ENCODE results near the gene FAM83F.

GRCh38 chr22:40056154-40056553, 61.4 kb downstream of the FAM83F start:
- TF ChIP-seq, protein P1, sequence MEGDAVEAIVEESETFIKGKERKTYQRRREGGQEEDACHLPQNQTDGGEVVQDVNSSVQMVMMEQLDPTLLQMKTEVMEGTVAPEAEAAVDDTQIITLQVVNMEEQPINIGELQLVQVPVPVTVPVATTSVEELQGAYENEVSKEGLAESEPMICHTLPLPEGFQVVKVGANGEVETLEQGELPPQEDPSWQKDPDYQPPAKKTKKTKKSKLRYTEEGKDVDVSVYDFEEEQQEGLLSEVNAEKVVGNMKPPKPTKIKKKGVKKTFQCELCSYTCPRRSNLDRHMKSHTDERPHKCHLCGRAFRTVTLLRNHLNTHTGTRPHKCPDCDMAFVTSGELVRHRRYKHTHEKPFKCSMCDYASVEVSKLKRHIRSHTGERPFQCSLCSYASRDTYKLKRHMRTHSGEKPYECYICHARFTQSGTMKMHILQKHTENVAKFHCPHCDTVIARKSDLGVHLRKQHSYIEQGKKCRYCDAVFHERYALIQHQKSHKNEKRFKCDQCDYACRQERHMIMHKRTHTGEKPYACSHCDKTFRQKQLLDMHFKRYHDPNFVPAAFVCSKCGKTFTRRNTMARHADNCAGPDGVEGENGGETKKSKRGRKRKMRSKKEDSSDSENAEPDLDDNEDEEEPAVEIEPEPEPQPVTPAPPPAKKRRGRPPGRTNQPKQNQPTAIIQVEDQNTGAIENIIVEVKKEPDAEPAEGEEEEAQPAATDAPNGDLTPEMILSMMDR (IDR thresholded peaks at IDR 0.05; ENCODE audit: insufficient read depth, low read length, poor library complexity, severe bottlenecking) = no peak
- TF ChIP-seq EZH2phosphoT487 (conservative IDR thresholded peaks at IDR 0.05; ENCODE audit: low read length) = no peak
